ENCODE data around the gene FARP1. TPM values are rescaled to one million over a fixed set of nuclear protein-coding genes. Genes with fewer than 3 reads are reported as not detected.

Gene FARP1
- total and polyA plus RNA-seq, 2 of the 8 experiments (the other 6 are each of a cell fraction or from before 2014, with no cell fraction given): 24.7 to 104 TPM

DNA sequence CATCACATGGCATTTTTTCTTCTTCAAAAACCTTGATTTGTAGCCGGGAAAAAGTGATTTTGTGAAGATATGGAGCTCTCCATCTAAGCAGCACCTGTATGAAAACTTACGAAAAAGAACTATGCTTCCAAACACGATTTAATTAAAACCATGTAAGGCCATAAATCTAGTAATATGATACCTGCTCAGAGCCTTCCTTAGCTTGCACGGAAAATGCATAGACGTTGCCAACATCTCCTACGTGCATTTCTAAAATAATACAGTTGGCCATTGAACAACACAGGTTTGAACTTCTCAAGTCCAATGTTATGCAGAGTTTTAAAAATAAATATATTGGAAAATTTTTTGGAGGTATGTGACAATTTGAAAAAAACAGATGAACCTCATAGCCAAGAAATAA is 93.3 kb downstream of the FARP1 start:
- H3K27me3 ChIP-seq (replicated peaks in 1 of 4; ENCODE audit: control insufficient read depth in 3 of 4, extremely low read depth in 1 of 4, insufficient read depth in 3 of 4, low read length in 3 of 4): no peaks in the 10 kb centered on the region
- no peak overlapping the region for H2AFZ ChIP-seq (ENCODE audit: low read length)
- no peak overlapping the region for H4K91ac ChIP-seq (replicated peaks; ENCODE audit: insufficient read length, low read length)
- 94% methylated on average over 6 of the region's 6 CpGs; no CpG with 5 or more reads in 1 of the 2 experiments for WGBS, 2 experiments (ENCODE audit: extremely low coverage in 1 of 2, insufficient coverage in 1 of 2, insufficient read length in 1 of 2, insufficient replicate concordance in 2 of 2, low coverage in 1 of 2, low lambda C conversion rate in 2 of 2, missing lambda C conversion rate in 1 of 2)
- H3K9ac ChIP-seq (replicated peaks in 1 of 4; ENCODE audit: extremely low read depth in 1 of 4, low read depth in 3 of 4, low read length in 3 of 4): no peak overlapping the region
- FAIRE-seq (no peak), DNase-seq (ENCODE audit: low read depth in 1 of 2, low spot score in 2 of 2) (no peak)
- ChIA-PET CTCF (ENCODE audit: partially characterized antibody) (no interaction called here), POLR2A (ENCODE audit: partially characterized antibody) (no interaction called here)
- H3K27ac ChIP-seq (ENCODE audit: low read depth, low read length): no peak overlapping the region
- no peaks in the 10 kb centered on the region; a peak in 2 of 8 replicates for H3K36me3 ChIP-seq (ENCODE audit: control insufficient read depth in 2 of 4, insufficient read depth in 4 of 4, low read length in 3 of 4)
- no peak overlapping the region for H2BK12ac ChIP-seq (ENCODE audit: low read depth, low read length)
- peaks cover 5% of the 10 kb centered on the region; the same call in 1 of the 2 replicates for H3K79me1 ChIP-seq (ENCODE audit: low read depth, low read length)
- H2BK5ac ChIP-seq (ENCODE audit: low read depth, low read length): no peak overlapping the region
- H2BK20ac ChIP-seq (ENCODE audit: low read length): no peak overlapping the region
- H2BK120ac ChIP-seq (replicated peaks; ENCODE audit: low read depth, low read length): no peak overlapping the region
- H2BK15ac ChIP-seq (ENCODE audit: low read length): no peak overlapping the region
- no peaks in the 10 kb centered on the region for H3K9me3 ChIP-seq (ENCODE audit: insufficient read depth in 2 of 2, low read depth in 1 of 2, low read length in 1 of 2)
- no peak overlapping the region for H3K14ac ChIP-seq (ENCODE audit: insufficient read length)
- H4K20me1 ChIP-seq (replicated peaks in 1 of 2; ENCODE audit: control insufficient read depth in 1 of 2, insufficient read depth in 2 of 2, low read length in 2 of 2): peaks cover 0 to 2% of the 10 kb centered on the region in 2 experiments
- H3K4ac ChIP-seq (replicated peaks; ENCODE audit: insufficient read length, low read depth, low read length): no peak overlapping the region
- H3K23me2 ChIP-seq (ENCODE audit: low read depth, low read length): no peaks in the 10 kb centered on the region
- no peak overlapping the region for H4K5ac ChIP-seq (ENCODE audit: insufficient read length, low read depth, low read length)
- H2AK5ac ChIP-seq (ENCODE audit: low read depth, low read length): no peak overlapping the region
- peaks cover 0 to 38% of the 10 kb centered on the region in 2 experiments; a peak in 2 of 4 replicates for H3K79me2 ChIP-seq (ENCODE audit: control insufficient read depth in 1 of 2, insufficient read depth in 2 of 2, low read length in 2 of 2)
- no peak overlapping the region for H3K23ac ChIP-seq (ENCODE audit: insufficient read length)
- H3K4me3 ChIP-seq (ENCODE audit: extremely low read depth in 1 of 4, insufficient read depth in 2 of 4, low read depth in 3 of 4, low read length in 4 of 4): no peak overlapping the region
- no peak overlapping the region for H3K18ac ChIP-seq (ENCODE audit: extremely low read depth, low read length)
- H3K4me2 ChIP-seq (ENCODE audit: insufficient read depth in 1 of 2, low read depth in 2 of 2, low read length in 2 of 2): no peak overlapping the region
- no peak overlapping the region for H3K56ac ChIP-seq (replicated peaks; ENCODE audit: insufficient read length, low read depth, low read length)
- H4K8ac ChIP-seq (ENCODE audit: extremely low read depth, insufficient read depth, low read length): no peak overlapping the region
- H3K4me1 ChIP-seq (replicated peaks in 1 of 4; ENCODE audit: control insufficient read depth in 3 of 4, insufficient read depth in 4 of 4, low read length in 3 of 4): peaks cover 5 to 10% (median 8%) of the 10 kb centered on the region in 4 experiments; a peak in 6 of 7 replicates
- no peak for TF ChIP-seq BRCA1 (IDR thresholded peaks at IDR 0.05; ENCODE audit: low read depth, low read length)
- TF ChIP-seq, protein P1, sequence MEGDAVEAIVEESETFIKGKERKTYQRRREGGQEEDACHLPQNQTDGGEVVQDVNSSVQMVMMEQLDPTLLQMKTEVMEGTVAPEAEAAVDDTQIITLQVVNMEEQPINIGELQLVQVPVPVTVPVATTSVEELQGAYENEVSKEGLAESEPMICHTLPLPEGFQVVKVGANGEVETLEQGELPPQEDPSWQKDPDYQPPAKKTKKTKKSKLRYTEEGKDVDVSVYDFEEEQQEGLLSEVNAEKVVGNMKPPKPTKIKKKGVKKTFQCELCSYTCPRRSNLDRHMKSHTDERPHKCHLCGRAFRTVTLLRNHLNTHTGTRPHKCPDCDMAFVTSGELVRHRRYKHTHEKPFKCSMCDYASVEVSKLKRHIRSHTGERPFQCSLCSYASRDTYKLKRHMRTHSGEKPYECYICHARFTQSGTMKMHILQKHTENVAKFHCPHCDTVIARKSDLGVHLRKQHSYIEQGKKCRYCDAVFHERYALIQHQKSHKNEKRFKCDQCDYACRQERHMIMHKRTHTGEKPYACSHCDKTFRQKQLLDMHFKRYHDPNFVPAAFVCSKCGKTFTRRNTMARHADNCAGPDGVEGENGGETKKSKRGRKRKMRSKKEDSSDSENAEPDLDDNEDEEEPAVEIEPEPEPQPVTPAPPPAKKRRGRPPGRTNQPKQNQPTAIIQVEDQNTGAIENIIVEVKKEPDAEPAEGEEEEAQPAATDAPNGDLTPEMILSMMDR (IDR thresholded peaks at IDR 0.05; ENCODE audit: control extremely low read depth in 1 of 3, insufficient read depth in 1 of 3, low read depth in 1 of 3, low read length in 3 of 3): no peak
- TF ChIP-seq CREB1 (IDR thresholded peaks at IDR 0.05): no peak
- TF ChIP-seq TCF12 (IDR thresholded peaks at IDR 0.05; ENCODE audit: low read depth, low read length): no peak

Measured in H1 (cell line).